HPDE6-E6E7 (cell line): ENCODE results near the gene VKORC1L1.
"Not testable (repeated sequence)": the region's sequence is repeated elsewhere in the genome, so short reads cannot be mapped to it uniquely, and the experiment has no call there.

Experiments used
- DNase-seq: peaks from one replicate; pipeline ENCODE4 v3.0.0; 2011; ENCODE audit warnings: missing footprints; ENCODE audit errors: extremely low spot score

The VKORC1L1 gene

GRCh38 chr7:65937296-65937695 lies 64.4 kb downstream of the VKORC1L1 start:
- DNase-seq = no peak

- no peak for DNase-seq
Observed at GRCh38 chr7:65938336-65938895, 65.5 kb downstream of the VKORC1L1 start.

- not testable (repeated sequence) for DNase-seq
Observed at GRCh38 chr7:65945787-65946186, 72.9 kb downstream of the VKORC1L1 start.

- no peak for DNase-seq
Observed at GRCh38 chr7:65946904-65947303, 74.0 kb downstream of the VKORC1L1 start.

- no peak for DNase-seq
Observed at GRCh38 chr7:65951837-65952578, 79.1 kb downstream of the VKORC1L1 start.

- DNase-seq = no peak
Observed at GRCh38 chr7:65953001-65953720, 80.3 kb downstream of the VKORC1L1 start.

- no peak for DNase-seq
Observed at GRCh38 chr7:65953890-65954450, 81.1 kb downstream of the VKORC1L1 start.

- no peak for DNase-seq
Observed at GRCh38 chr7:65955718-65956117, 82.8 kb downstream of the VKORC1L1 start.

GRCh38 chr7:65960351-65961074 lies 87.6 kb downstream of the VKORC1L1 start:
- DNase-seq = no peak

GRCh38 chr7:65962033-65962432 lies 89.2 kb downstream of the VKORC1L1 start:
- no peak for DNase-seq

GRCh38 chr7:65964671-65965070 lies 91.8 kb downstream of the VKORC1L1 start:
- not testable (repeated sequence) for DNase-seq

- no peak for DNase-seq
Observed at GRCh38 chr7:65966146-65966545, 93.3 kb downstream of the VKORC1L1 start.

- no peak for DNase-seq
Observed at GRCh38 chr7:65967361-65968155, 94.7 kb downstream of the VKORC1L1 start.

- no peak for DNase-seq
Observed at GRCh38 chr7:65968256-65969185, 95.6 kb downstream of the VKORC1L1 start.

GRCh38 chr7:65971021-65971420 lies 98.1 kb downstream of the VKORC1L1 start:
- DNase-seq = no peak

GRCh38 chr7:65972976-65973375 lies 100.1 kb downstream of the VKORC1L1 start:
- no peak for DNase-seq

GRCh38 chr7:65974191-65974801 lies 101.4 kb downstream of the VKORC1L1 start:
- no peak for DNase-seq

GRCh38 chr7:65974876-65975275 lies 102.0 kb downstream of the VKORC1L1 start:
- DNase-seq = no peak

GRCh38 chr7:65975814-65976445 lies 103.1 kb downstream of the VKORC1L1 start:
- no peak for DNase-seq
